ENCODE data around the gene ACOX2. TPM values are rescaled to one million over a fixed set of nuclear protein-coding genes. Genes with fewer than 3 reads are reported as not detected.

ACOX2 gene
- total RNA-seq, 1 donor from 2014 or later: 0.98 TPM

DNA sequence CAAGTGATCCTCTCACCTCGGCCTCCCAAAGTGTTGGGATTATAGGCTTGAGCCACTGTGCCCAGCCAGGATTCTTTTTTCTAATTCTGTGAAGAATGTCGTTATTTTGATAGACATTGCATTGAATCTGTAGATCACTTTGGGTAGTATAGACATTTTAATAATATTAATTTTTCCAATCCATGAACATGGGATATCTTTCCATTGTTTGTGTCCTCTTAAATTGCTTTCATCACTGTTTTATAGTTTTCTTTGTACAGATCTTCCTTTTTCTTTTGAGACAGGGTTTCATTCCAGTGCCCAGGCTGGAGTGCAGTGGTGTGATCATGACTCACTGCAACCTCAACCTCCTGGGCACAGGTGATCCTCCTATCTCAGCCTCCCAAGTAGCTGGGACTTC is 56.7 kb downstream of the ACOX2 start:
- peaks cover under 1% of the 10 kb centered on the region for H3K4me1 Mint-ChIP-seq
- no peaks in the 10 kb centered on the region for H3K27me3 Mint-ChIP-seq (ENCODE audit: low read depth)
- H3K27ac Mint-ChIP-seq (ENCODE audit: unreplicated experiment): no peak overlapping the region
- no peak overlapping the region for H3K4me3 Mint-ChIP-seq
- TF ChIP-seq, protein P1, sequence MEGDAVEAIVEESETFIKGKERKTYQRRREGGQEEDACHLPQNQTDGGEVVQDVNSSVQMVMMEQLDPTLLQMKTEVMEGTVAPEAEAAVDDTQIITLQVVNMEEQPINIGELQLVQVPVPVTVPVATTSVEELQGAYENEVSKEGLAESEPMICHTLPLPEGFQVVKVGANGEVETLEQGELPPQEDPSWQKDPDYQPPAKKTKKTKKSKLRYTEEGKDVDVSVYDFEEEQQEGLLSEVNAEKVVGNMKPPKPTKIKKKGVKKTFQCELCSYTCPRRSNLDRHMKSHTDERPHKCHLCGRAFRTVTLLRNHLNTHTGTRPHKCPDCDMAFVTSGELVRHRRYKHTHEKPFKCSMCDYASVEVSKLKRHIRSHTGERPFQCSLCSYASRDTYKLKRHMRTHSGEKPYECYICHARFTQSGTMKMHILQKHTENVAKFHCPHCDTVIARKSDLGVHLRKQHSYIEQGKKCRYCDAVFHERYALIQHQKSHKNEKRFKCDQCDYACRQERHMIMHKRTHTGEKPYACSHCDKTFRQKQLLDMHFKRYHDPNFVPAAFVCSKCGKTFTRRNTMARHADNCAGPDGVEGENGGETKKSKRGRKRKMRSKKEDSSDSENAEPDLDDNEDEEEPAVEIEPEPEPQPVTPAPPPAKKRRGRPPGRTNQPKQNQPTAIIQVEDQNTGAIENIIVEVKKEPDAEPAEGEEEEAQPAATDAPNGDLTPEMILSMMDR (conservative IDR thresholded peaks at IDR 0.05): no peak
- no peak for DNase-seq (ENCODE audit: low read depth, low spot score)
- H3K9me3 Mint-ChIP-seq: peaks cover 4% of the 10 kb centered on the region
- no peaks in the 10 kb centered on the region for H3K36me3 Mint-ChIP-seq (ENCODE audit: low read depth)

DNA sequence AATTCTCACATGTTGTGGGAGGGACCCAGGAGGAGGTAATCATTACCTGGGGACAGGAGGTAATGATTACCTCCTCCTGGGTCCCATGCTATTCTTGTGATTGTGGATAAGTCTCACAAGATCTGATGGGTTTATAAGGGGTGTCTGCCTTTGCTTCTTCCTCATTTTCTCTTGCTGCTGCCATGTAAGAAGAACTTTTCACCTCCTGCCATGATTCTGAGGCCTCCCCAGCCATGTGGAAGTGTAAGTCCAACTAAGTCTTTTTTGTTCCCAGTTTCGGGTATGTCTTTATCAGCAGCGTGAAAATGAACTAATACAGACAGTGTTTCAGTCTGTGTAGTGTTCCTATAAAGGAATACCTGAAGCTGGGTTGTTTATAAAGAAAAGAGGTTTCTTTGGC is 58.2 kb downstream of the ACOX2 start:
- Mint-ChIP-seq H3K36me3 (ENCODE audit: low read depth) (no peaks in the 10 kb centered on the region), H3K4me3 (no peak overlapping the region), H3K4me1 (peaks cover 5% of the 10 kb centered on the region), H3K27ac (ENCODE audit: unreplicated experiment) (no peak overlapping the region), H3K9me3 (peaks cover 4% of the 10 kb centered on the region), H3K27me3 (ENCODE audit: low read depth) (no peaks in the 10 kb centered on the region)
- DNase-seq (ENCODE audit: low read depth, low spot score): no peak
- TF ChIP-seq, protein P1 (conservative IDR thresholded peaks at IDR 0.05): no peak

DNA sequence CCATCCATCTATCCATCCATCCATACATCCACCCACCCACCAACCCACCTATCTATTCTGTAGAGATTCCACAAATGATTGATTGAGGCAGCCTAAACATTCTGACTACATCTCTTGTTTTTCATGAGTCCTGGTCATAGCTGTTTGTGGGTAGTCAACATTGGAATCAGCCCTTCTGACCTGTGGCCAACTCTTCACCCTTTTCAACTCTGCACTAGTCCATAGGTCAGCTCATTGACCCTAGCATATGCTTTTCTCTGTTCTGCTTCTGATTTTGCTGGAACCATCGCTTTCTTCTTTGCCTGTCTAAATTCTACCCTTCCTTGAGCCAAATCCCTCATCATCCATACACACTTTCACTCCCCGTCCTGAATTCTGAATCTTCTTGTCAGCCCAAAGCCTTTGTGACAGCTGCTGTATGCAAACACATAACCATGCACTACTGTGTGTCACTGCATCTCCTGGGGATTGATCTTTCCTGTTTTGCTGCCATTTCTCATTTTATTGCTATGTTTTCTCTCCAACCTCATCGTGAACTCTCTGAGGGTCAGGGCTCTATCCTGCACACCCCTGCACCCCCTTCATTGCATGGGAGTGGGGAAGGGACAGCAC is 61.9 kb downstream of the ACOX2 start:
- H3K4me3 Mint-ChIP-seq: no peak overlapping the region

DNA sequence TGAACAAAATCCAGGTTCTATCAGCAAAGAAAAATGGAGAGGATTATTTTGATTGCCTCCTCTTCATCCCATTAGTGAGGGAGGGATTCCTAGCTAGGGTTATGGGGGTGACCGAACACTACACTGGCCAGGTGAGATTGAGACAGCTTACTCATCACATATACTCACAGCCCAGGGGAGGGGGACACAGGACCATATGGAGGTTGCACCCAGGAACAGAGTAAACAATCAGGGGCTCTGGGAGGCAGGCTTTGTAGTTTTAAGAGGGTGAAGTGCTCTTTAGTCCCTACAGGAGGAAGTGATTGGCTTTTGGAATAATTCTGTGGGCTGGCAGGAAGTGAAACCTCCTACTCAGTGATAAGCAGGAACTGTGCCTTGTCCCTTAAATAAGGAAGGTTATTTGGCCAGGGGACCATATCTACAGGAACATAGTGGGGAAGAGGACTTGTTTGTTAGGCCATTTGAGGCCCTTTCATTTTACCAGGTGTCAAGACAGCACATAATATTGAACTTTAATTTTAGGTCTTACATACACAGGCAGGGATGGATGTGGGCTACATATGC is 62.6 kb downstream of the ACOX2 start:
- Mint-ChIP-seq H3K9me3 (peaks cover under 1% of the 10 kb centered on the region), H3K27me3 (ENCODE audit: low read depth) (no peaks in the 10 kb centered on the region), H3K27ac (ENCODE audit: unreplicated experiment) (peak overlapping the region; percentile 17), H3K4me1 (peaks cover 17% of the 10 kb centered on the region), H3K4me3 (no peak overlapping the region), H3K36me3 (ENCODE audit: low read depth) (no peaks in the 10 kb centered on the region)
- TF ChIP-seq, protein P1 (conservative IDR thresholded peaks at IDR 0.05): no peak
- no peak for DNase-seq (ENCODE audit: low read depth, low spot score)

More for the DNA sequence above, 61.9 kb downstream of the ACOX2 start:
- peaks cover 17% of the 10 kb centered on the region for H3K4me1 Mint-ChIP-seq
- no peak for DNase-seq (ENCODE audit: low read depth, low spot score)
- peaks cover 4% of the 10 kb centered on the region for H3K9me3 Mint-ChIP-seq
- H3K36me3 Mint-ChIP-seq (ENCODE audit: low read depth): no peaks in the 10 kb centered on the region
- no peaks in the 10 kb centered on the region for H3K27me3 Mint-ChIP-seq (ENCODE audit: low read depth)
- TF ChIP-seq, protein P1 (conservative IDR thresholded peaks at IDR 0.05): no peak
- H3K27ac Mint-ChIP-seq (ENCODE audit: unreplicated experiment): no peak overlapping the region

DNA sequence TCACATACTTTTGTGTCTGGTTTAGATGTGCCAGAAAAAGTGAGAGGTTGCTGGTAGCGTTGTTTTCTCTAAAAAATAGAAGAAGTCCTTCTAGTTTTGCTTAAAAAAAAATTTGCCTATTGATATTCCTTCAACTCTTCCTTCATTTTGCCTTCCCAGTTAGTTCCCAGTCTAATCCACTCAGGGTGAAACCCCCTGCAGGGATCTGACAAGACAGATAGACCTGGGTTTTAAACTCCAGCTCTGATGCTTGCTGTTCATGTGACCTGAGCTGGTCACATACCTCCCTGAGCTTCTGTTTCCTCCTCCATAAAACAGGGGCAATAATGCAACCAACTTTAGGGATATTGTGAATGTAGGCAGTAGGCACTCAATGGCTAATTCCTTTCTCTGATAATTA is 63.7 kb downstream of the ACOX2 start:
- Mint-ChIP-seq H3K27me3 (ENCODE audit: low read depth) (no peaks in the 10 kb centered on the region), H3K36me3 (ENCODE audit: low read depth) (no peaks in the 10 kb centered on the region), H3K9me3 (no peaks in the 10 kb centered on the region), H3K27ac (ENCODE audit: unreplicated experiment) (no peak overlapping the region), H3K4me1 (peaks cover 17% of the 10 kb centered on the region), H3K4me3 (no peak overlapping the region)
- no peak for DNase-seq (ENCODE audit: low read depth, low spot score)
- TF ChIP-seq, protein P1 (conservative IDR thresholded peaks at IDR 0.05): no peak
